HEK293 (cell line): ENCODE results near the gene DIO3.

ENCODE experiments used
- CTCF ChIA-PET: fragments of 350-600 bp; formaldehyde crosslinking; extraction: SDS; loops from one replicate; lab custom pipeline; 2021; ENCODE audit warnings: antibody characterized with exemption; lab: Yijun Ruan, JAX
- POLR2A ChIA-PET: fragments of 300-600 bp; formaldehyde crosslinking; extraction: SDS; loops from one replicate; lab custom pipeline; 2020; ENCODE audit warnings: antibody characterized with exemption, inconsistent platforms; lab: Yijun Ruan, JAX
- H3K27ac ChIP-seq: fragments of 200-500 bp; sonication (Bioruptor generic); 2 replicates; pipeline ENCODE4 v1.5.1; 2014; ENCODE audit warnings: low read depth, low read length, control low read depth, inconsistent platforms; ENCODE audit errors: extremely low read depth
- H3K36me3 ChIP-seq, 2 experiments: fragments of 200-500 bp in 1 of 2; sonication (Bioruptor generic) in 1 of 2; 1 replicate in 1 of 2; 2 replicates in 1 of 2; pipeline ENCODE4 v1.5.1; 2014 to 2017; ENCODE audit warnings: inconsistent platforms in 2 of 2, low read length in 2 of 2; ENCODE audit not compliant: control insufficient read depth in 2 of 2, insufficient read depth in 1 of 2
- H3K4me1 ChIP-seq: fragments of 200-500 bp; sonication (Bioruptor generic); 2 replicates; pipeline ENCODE4 v1.5.1; 2014; ENCODE audit warnings: mild to moderate bottlenecking, low read length, inconsistent platforms; ENCODE audit not compliant: control insufficient read depth, insufficient read depth
- H3K4me3 ChIP-seq: 2 replicates; pipeline ENCODE4 v1.5.1; 2011; ENCODE audit warnings: low read depth, mild to moderate bottlenecking, control low read depth, low read length, moderate library complexity
- H3K9me3 ChIP-seq: fragments of 200-500 bp; sonication (Bioruptor generic); 2 replicates; pipeline ENCODE4 v1.5.1; 2014; ENCODE audit warnings: low read depth, low read length, inconsistent platforms; ENCODE audit not compliant: control insufficient read depth, insufficient read depth
- HIC1 ChIP-seq: fragments of 450-650 bp; formaldehyde crosslinking; IDR thresholded peaks from 2 replicates; pipeline ENCODE4 v1.5.1; 2016; ENCODE audit warnings: missing biosample characterization, missing genetic modification characterization
- KLF1 ChIP-seq: fragments of 450-650 bp; formaldehyde crosslinking; IDR thresholded peaks from 2 replicates; pipeline ENCODE4 v1.5.1; 2016; ENCODE audit warnings: missing biosample characterization, missing genetic modification characterization
- KLF17 ChIP-seq: fragments of 450-650 bp; formaldehyde crosslinking; IDR thresholded peaks from 2 replicates; pipeline ENCODE4 v1.5.1; 2016; ENCODE audit warnings: missing biosample characterization, missing genetic modification characterization
- PRDM10 ChIP-seq: fragments of 450-650 bp; formaldehyde crosslinking; IDR thresholded peaks from 2 replicates; pipeline ENCODE4 v1.5.1; 2016; ENCODE audit warnings: missing biosample characterization, missing genetic modification characterization
- SCRT2 ChIP-seq: fragments of 450-650 bp; formaldehyde crosslinking; IDR thresholded peaks from 2 replicates; pipeline ENCODE4 v1.5.1; 2016; ENCODE audit warnings: missing biosample characterization, missing genetic modification characterization
- SETDB1 ChIP-seq: IDR thresholded peaks from one replicate; pipeline ENCODE4 v1.6.1; 2017; ENCODE audit warnings: mild to moderate bottlenecking, low read length, moderate library complexity, mixed read lengths; ENCODE audit not compliant: insufficient read length
- ZBTB26 ChIP-seq: fragments of 450-650 bp; formaldehyde crosslinking; optimal IDR thresholded peaks from 2 replicates; pipeline ENCODE3; 2016; ENCODE audit warnings: missing biosample characterization, mild to moderate bottlenecking, missing genetic modification characterization
- ZFP69B ChIP-seq: fragments of 450-650 bp; formaldehyde crosslinking; IDR thresholded peaks from 2 replicates; pipeline ENCODE4 v1.5.1; 2016; ENCODE audit warnings: missing biosample characterization, missing genetic modification characterization
- ZNF112 ChIP-seq: fragments of 450-650 bp; formaldehyde crosslinking; IDR thresholded peaks from 2 replicates; pipeline ENCODE4 v1.5.0; 2017; ENCODE audit warnings: missing biosample characterization, missing genetic modification characterization
- ZNF132 ChIP-seq: fragments of 450-650 bp; formaldehyde crosslinking; IDR thresholded peaks from 2 replicates; pipeline ENCODE4 v1.5.1; 2017; ENCODE audit warnings: missing biosample characterization, missing genetic modification characterization, borderline replicate concordance
- ZNF169 ChIP-seq: fragments of 450-650 bp; formaldehyde crosslinking; IDR thresholded peaks from 2 replicates; pipeline ENCODE4 v1.5.1; 2016; ENCODE audit warnings: missing biosample characterization, missing genetic modification characterization
- ZNF202 ChIP-seq: fragments of 450-650 bp; formaldehyde crosslinking; IDR thresholded peaks from 2 replicates; pipeline ENCODE4 v1.5.1; 2016; ENCODE audit warnings: missing biosample characterization, missing genetic modification characterization, borderline replicate concordance
- ZNF26 ChIP-seq: fragments of 450-650 bp; formaldehyde crosslinking; IDR thresholded peaks from 2 replicates; pipeline ENCODE4 v1.5.1; 2016; ENCODE audit warnings: missing biosample characterization, missing genetic modification characterization
- ZNF366 ChIP-seq: fragments of 450-650 bp; formaldehyde crosslinking; conservative IDR thresholded peaks from 2 replicates; pipeline ENCODE4 v1.5.1; 2016; ENCODE audit warnings: missing biosample characterization, missing genetic modification characterization
- ZNF391 ChIP-seq: fragments of 450-650 bp; formaldehyde crosslinking; IDR thresholded peaks from 2 replicates; pipeline ENCODE4 v1.5.1; 2016; ENCODE audit warnings: low read depth, missing biosample characterization, missing genetic modification characterization, borderline replicate concordance
- ZNF398 ChIP-seq: fragments of 450-650 bp; formaldehyde crosslinking; IDR thresholded peaks from 2 replicates; pipeline ENCODE4 v1.5.1; 2017; ENCODE audit warnings: missing biosample characterization, missing genetic modification characterization
- ZNF596 ChIP-seq: fragments of 450-650 bp; IDR thresholded peaks from 2 replicates; pipeline ENCODE4 v1.5.0; 2018; ENCODE audit warnings: missing biosample characterization, mild to moderate bottlenecking, missing genetic modification characterization, moderate library complexity
- ZNF639 ChIP-seq: fragments of 450-650 bp; formaldehyde crosslinking; IDR thresholded peaks from 2 replicates; pipeline ENCODE4 v1.5.1; 2016; ENCODE audit warnings: missing biosample characterization, missing genetic modification characterization
- ZNF654 ChIP-seq: fragments of 450-650 bp; formaldehyde crosslinking; IDR thresholded peaks from 2 replicates; pipeline ENCODE4 v1.5.1; 2016; ENCODE audit warnings: low read depth, missing biosample characterization, missing genetic modification characterization
- ZNF664 ChIP-seq: fragments of 450-650 bp; formaldehyde crosslinking; IDR thresholded peaks from 2 replicates; pipeline ENCODE4 v1.5.1; 2016; ENCODE audit warnings: missing biosample characterization, missing genetic modification characterization
- ZNF747 ChIP-seq: fragments of 450-650 bp; formaldehyde crosslinking; IDR thresholded peaks from 2 replicates; pipeline ENCODE4 v1.5.1; 2016; ENCODE audit warnings: missing biosample characterization, missing genetic modification characterization

The DIO3 gene

GRCh38 chr14:101525640-101526527 is 35.4 kb upstream of the DIO3 start (continued):
- no peak for TF ChIP-seq PRDM10 (tag by site-specific recombination)
- no peak for TF ChIP-seq ZNF112 (tag by site-specific recombination)
- no peak for TF ChIP-seq ZNF202 (tag by site-specific recombination)
- TF ChIP-seq ZNF366 (tag by site-specific recombination): no peak
- no peak for TF ChIP-seq ZBTB26 (tag by site-specific recombination)
- no peak for TF ChIP-seq ZNF654
- no peak for TF ChIP-seq ZNF596 (tag by site-specific recombination)
- no peak for TF ChIP-seq ZNF639 (tag by site-specific recombination)
- no peak for TF ChIP-seq ZNF664 (tag by site-specific recombination)
- TF ChIP-seq ZNF398 (tag by site-specific recombination): no peak
- TF ChIP-seq SCRT2 (tag by site-specific recombination): no peak
- TF ChIP-seq ZNF747 (tag by site-specific recombination): no peak
- TF ChIP-seq, all 188 proteins: peak for 0

GRCh38 chr14:101527987-101528386 is 33.3 kb upstream of the DIO3 start:
- ChIA-PET POLR2A (no interaction called here), CTCF (no interaction called here)
- Histone ChIP-seq H3K4me3 (no peak overlapping the region), H3K4me1 (no peaks in the 10 kb centered on the region)
- TF ChIP-seq ZFP69B (no peak), ZNF26 (tag by site-specific recombination) (no peak), ZNF169 (tag by site-specific recombination) (no peak), ZNF391 (tag by site-specific recombination) (no peak), ZNF366 (tag by site-specific recombination) (no peak), KLF17 (tag by site-specific recombination) (peak; percentile 32; the same call in 1 of the 2 replicates), SETDB1 (no peak), ZNF132 (tag by site-specific recombination) (no peak), KLF1 (tag by site-specific recombination) (peak; percentile 98), HIC1 (no peak)
- TF ChIP-seq, all 188 proteins: peak for 2
- H3K27ac ChIP-seq: no peak overlapping the region
- H3K36me3 ChIP-seq: no peaks in the 10 kb centered on the region
- no peaks in the 10 kb centered on the region for H3K9me3 ChIP-seq
